GM19035 (cell line): ENCODE data around the gene CLDN5.

Experiments used
- ATAC-seq: cut with Tn5 transposase; IDR thresholded peaks from one replicate; pipeline ENCODE4 v1.9.1; 2021; ENCODE audit not compliant: unreplicated experiment

Gene CLDN5

GRCh38 chr22:19483481-19484244, 40.5 kb downstream of the CLDN5 start:
- ATAC-seq: no peak

- no peak for ATAC-seq
Observed at GRCh38 chr22:19482297-19482696, 41.9 kb downstream of the CLDN5 start.

GRCh38 chr22:19480789-19481188, 43.4 kb downstream of the CLDN5 start:
- ATAC-seq: no peak

- ATAC-seq: no peak
Observed at GRCh38 chr22:19480173-19480568, 44.0 kb downstream of the CLDN5 start.

- ATAC-seq: peak; percentile 91
Observed at GRCh38 chr22:19479355-19480172, 44.6 kb downstream of the CLDN5 start, which contains the start of gene CDC45. Gene CDC45, plus strand, starts transcription at chr22:19479920. Its CDS starts 49 bp downstream, at chr22:19479969.

- peak; percentile 54 for ATAC-seq
Observed at GRCh38 chr22:19478901-19479354, 45.3 kb downstream of the CLDN5 start, which contains the start of gene UFD1. Gene UFD1, minus strand, starts transcription at chr22:19479193. Its CDS starts 108 bp downstream, at chr22:19479085.

- ATAC-seq: no peak
Observed at GRCh38 chr22:19478045-19478900, 45.9 kb downstream of the CLDN5 start.

GRCh38 chr22:19477321-19478044, 46.7 kb downstream of the CLDN5 start:
- no peak for ATAC-seq

GRCh38 chr22:19476023-19476422, 48.2 kb downstream of the CLDN5 start:
- ATAC-seq: no peak

GRCh38 chr22:19473578-19473977, 50.6 kb downstream of the CLDN5 start:
- no peak for ATAC-seq
